Astrocyte of the cerebellum (primary cell): ENCODE measurements around the gene FAM120A.

ENCODE experiments used
- DNase-seq: peaks from one replicate; pipeline ENCODE4 v3.0.0-alpha.2; 2011; ENCODE audit warnings: low read depth
- H3K4me3 ChIP-seq: 2 replicates; pipeline ENCODE4 v1.5.1; 2011; ENCODE audit warnings: mild to moderate bottlenecking, low read depth, low read length, moderate library complexity
- CTCF ChIP-seq: IDR thresholded peaks from 2 replicates; pipeline ENCODE4 v1.5.1; 2012; ENCODE audit warnings: low read length, low read depth, moderate library complexity, mild to moderate bottlenecking; ENCODE audit errors: missing control alignments
- in situ Hi-C: cut with HindIII; loops from 2 replicates; pipeline ENCODE4 v1.10.0; 2017; ENCODE audit warnings: low sequenced_read_pairs

Gene FAM120A

GRCh38 chr9:93580654-93581380 is 129.3 kb downstream of the FAM120A start:
- in situ Hi-C loops = no loop called here
- no peak overlapping the region for H3K4me3 ChIP-seq
- no peak for DNase-seq
- no peak for TF ChIP-seq CTCF

- in situ Hi-C loops = no loop called here
- no peak overlapping the region for H3K4me3 ChIP-seq
- DNase-seq = no peak
- no peak for TF ChIP-seq CTCF
These were observed 130.6 kb downstream of the FAM120A start for GRCh38 chr9:93582115-93582514.

- in situ Hi-C loops = no loop called here
- no peak for DNase-seq
- no peak overlapping the region for H3K4me3 ChIP-seq
- no peak for TF ChIP-seq CTCF
These were observed 131.1 kb downstream of the FAM120A start for GRCh38 chr9:93582550-93582949.

GRCh38 chr9:93585259-93585658 is 133.8 kb downstream of the FAM120A start:
- in situ Hi-C loops = no loop called here
- DNase-seq = no peak
- no peak overlapping the region for H3K4me3 ChIP-seq
- TF ChIP-seq CTCF = no peak

- in situ Hi-C loops = no loop called here
- H3K4me3 ChIP-seq = no peak overlapping the region
- no peak for DNase-seq
- TF ChIP-seq CTCF = no peak
These were observed 134.2 kb downstream of the FAM120A start for GRCh38 chr9:93585695-93586094.

GRCh38 chr9:93586290-93587057 is 135.0 kb downstream of the FAM120A start:
- in situ Hi-C loops = no loop called here
- no peak overlapping the region for H3K4me3 ChIP-seq
- DNase-seq = no peak
- no peak for TF ChIP-seq CTCF
